ENCODE measurements around the gene COPS9.

COPS9 gene

DNA sequence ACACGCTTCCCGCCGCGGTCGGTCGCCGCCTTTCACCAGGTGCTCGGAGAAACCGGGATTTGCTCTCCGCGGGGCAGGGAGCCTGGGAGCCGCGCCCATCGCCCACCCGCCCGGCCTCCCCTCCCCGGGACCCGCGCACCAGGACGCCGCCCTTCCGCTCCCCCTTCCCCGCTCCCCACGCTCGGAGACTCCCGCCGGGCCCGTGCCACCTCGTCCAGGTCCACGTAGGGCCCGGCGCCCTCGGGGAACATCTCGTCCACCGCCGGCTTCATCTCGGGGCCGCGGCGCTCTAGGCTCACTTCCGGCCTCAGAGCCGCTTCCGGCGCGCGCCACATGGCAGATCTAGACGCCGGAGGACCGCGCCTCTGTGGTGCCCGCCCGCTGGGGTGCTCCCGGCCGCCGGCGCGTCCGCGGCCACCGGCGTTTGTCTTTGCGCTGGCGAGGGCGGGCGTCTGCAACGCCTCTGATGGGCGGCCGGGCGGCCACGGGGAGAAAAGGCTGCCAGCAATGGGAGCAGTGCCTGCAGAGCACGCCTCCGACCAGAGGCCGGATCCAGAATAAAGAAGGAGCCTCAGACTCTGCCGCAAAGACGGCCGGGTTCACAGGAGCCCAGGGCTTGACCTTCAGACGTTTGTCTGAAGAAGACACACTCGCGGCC lies at the start of gene COPS9:
Gene COPS9, minus strand, starts transcription at position 293 of the 658 bp plus-strand sequence. Its CDS starts 21 bp downstream, at position 272.
- peak; percentile 95 for DNase-seq

DNA sequence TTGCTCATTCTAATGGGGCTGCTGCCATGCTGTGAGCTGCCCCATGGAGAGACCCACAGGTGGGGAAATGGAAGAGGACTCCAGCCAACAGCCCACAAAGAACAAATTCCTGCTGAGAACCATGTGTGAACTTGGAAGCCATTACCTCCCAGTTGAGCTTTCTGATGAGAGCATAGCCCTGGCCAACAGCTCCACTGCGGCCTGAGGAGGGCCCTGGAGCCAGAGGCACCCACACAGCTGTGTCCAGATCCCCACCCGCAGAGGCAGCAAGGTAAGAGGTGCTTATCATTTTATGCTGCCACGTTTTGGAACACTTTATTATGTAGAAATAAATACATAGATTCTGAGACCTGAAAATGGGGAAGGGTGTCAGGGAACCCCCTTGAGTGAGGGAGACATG lies 48.6 kb upstream of the COPS9 start:
- DNase-seq = no peak

DNA sequence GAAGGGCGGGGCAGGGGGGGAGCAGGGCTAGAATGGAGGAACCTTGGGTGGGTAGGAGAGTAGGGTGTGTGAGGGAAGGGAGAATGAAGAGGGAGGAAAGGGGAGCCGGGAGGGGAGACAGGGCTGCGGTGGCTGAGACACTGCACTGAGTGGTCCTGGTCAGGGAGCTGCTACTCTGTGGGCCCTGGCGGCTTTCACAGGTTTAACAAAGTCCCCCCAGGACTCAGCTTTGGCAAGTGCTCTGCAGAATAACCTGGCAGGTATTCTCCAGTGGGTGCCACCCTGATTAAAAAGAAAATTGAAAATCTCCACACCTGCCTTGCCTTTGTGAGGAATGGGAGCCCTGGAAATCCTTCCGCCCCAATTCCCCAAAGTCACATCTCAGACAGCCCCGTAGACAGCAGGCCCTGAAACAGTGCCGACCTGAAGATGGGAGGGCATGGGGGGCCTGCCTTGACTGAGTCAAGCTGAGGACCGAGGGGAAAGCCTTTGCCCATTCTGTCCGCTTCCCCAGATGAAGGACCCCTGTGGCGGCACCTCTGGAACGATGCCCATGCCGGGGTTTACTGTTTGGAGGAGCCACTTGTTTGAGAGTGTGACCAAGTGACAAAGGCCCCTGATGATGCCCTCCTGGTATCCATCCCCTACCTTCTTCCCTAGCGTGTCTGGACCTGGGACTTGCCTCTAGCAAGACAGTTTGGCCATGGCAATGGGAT lies 47.9 kb upstream of the COPS9 start:
- no peak for DNase-seq

GRCh38 chr2:240183006-240183874 lies 47.1 kb upstream of the COPS9 start:
- no peak for DNase-seq

GRCh38 chr2:240182476-240182875 lies 46.4 kb upstream of the COPS9 start:
- DNase-seq = no peak

GRCh38 chr2:240182001-240182400 lies 45.9 kb upstream of the COPS9 start:
- no peak for DNase-seq

DNA sequence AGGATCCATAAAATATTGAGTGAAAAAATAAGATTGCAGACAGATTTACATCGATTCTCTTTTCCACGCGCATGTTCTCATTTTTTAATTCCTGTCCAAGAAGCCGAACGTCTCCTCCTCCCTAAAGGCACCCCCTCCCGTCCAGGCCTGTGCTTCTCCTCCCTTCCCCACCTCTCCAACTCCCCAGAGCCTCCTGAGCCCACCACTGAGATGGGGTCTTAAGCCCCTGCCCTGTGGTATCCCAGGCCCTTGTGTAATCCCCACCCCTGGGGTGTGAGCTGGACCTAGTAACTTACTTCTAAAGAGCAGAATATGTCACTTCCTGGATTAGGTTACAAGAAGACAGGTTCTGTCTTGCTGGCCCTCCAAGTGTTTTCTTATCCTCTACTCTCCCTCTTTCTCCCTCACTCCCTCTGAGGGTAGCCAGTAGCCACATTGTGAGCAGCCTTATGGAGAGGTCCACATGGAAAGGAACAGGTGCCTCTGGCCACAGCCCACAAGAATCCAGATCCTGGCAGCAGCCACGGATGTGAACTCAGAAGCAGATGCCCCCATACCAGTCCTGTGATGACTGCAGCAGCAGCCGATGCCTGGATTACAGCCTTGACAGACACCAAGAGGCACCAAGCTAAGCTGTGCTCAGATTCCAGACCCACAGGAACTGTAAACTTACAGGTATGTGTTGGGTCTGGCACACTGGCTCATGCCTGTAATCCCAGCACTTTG lies 44.0 kb upstream of the COPS9 start:
- DNase-seq = no peak

- DNase-seq = no peak
These were observed 43.2 kb upstream of the COPS9 start for GRCh38 chr2:240179186-240179815.

DNA sequence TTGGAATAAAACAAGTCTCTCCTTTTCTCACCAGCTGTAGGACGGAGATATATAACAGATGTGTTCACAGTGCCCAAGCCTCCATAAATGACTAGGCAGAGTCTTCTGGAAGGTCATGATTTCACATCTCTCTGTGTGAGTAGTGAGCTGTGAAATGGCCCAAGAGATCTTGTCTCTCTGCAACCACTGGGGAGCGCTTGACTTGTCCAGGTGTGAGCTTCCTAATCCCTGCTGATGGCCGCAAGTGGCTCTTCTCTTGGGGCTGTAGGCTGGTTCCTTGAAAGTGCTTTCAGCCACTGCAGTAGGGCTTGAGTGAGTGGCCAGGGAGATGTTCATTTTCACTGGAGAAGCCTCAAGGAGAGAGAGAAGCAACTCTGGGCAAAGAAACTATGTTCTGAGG lies 42.5 kb upstream of the COPS9 start:
- DNase-seq = no peak

GRCh38 chr2:240174496-240174895 lies 38.4 kb upstream of the COPS9 start:
- no peak for DNase-seq

- DNase-seq = no peak
These were observed 36.2 kb upstream of the COPS9 start for GRCh38 chr2:240172071-240172895.

DNA sequence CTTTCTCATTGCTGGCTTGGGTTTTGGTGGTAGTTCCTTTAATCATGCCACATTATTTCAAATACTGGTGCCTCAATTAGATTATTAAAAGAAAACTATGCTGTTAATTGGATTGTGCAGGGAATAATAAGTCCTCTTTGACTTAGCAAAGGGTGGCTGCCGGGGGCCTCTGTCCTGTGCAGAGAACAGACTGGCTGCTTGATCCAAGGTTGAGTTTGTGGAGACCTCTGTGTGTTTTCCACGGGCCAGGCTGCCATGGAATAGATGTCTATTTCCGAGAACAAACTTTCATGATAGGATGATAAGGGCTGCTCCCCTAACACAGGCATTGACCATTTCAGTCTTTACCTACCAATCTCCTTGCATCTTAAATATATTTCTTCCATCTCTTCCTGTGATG lies 34.8 kb upstream of the COPS9 start:
- no peak for DNase-seq

GRCh38 chr2:240170354-240170735 lies 34.2 kb upstream of the COPS9 start:
- no peak for DNase-seq

GRCh38 chr2:240169486-240170353 lies 33.6 kb upstream of the COPS9 start:
- no peak for DNase-seq

GRCh38 chr2:240168546-240169361 lies 32.6 kb upstream of the COPS9 start:
- no peak for DNase-seq

GRCh38 chr2:240168041-240168440 lies 31.9 kb upstream of the COPS9 start:
- DNase-seq = no peak

DNA sequence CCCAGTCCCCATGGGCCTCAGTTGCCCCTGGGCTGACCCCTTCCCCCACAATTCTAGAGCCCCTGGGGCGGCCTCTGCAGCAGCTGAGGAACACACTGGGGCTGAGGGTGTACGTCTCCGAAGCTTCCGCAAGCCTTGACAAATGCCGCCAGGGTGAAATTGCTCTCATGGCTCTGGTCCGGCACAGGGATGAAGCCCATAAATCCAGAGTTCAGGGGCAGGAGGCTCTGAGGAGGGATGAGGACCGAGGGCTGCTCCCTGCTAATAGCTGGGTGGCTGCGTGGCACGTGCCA lies 31.4 kb upstream of the COPS9 start:
- no peak for DNase-seq

GRCh38 chr2:240166761-240167587 lies 30.9 kb upstream of the COPS9 start:
- no peak for DNase-seq

- DNase-seq = no peak
These were observed 30.1 kb upstream of the COPS9 start for GRCh38 chr2:240166191-240166590.

Measured in 8988T (cell line).